Measurements from ENCODE around the gene IL34.
"Not testable (repeated sequence)": the region's sequence is repeated elsewhere in the genome, so short reads cannot be mapped to it uniquely, and the experiment has no call there.

Gene IL34

GRCh38 chr16:70664325-70665112 is 18.2 kb downstream of the IL34 start:
- Histone ChIP-seq H3K9ac (ENCODE audit: low read length) (no peak overlapping the region), H3K4me1 (ENCODE audit: low read length) (no peaks in the 10 kb centered on the region), H3K4me3 (ENCODE audit: low read length) (no peak overlapping the region), H4K20me1 (ENCODE audit: insufficient read depth, low read length) (no peaks in the 10 kb centered on the region), H3K4me2 (ENCODE audit: low read length) (no peak overlapping the region), H3K27me3 (ENCODE audit: low read depth, low read length) (no peaks in the 10 kb centered on the region; the same call in 1 of the 2 replicates), H3K9me3 (ENCODE audit: insufficient read depth, low read length) (no peaks in the 10 kb centered on the region), H3K27ac (ENCODE audit: low read length) (no peak overlapping the region), H3K79me2 (ENCODE audit: low read length) (no peaks in the 10 kb centered on the region), H2AFZ (ENCODE audit: low read depth, low read length) (no peak overlapping the region), H3K36me3 (replicated peaks; ENCODE audit: low read depth, low read length) (no peaks in the 10 kb centered on the region)
- TF ChIP-seq CTCF (IDR thresholded peaks at IDR 0.05; ENCODE audit: low read depth, low read length) (no peak), EZH2phosphoT487 (IDR thresholded peaks at IDR 0.05; ENCODE audit: low read depth) (no peak)

- no peaks in the 10 kb centered on the region for H3K36me3 ChIP-seq (replicated peaks; ENCODE audit: low read depth, low read length)
- TF ChIP-seq EZH2phosphoT487 (IDR thresholded peaks at IDR 0.05; ENCODE audit: low read depth), result no peak
- TF ChIP-seq CTCF (IDR thresholded peaks at IDR 0.05; ENCODE audit: low read depth, low read length), result no peak
- no peak overlapping the region for H3K4me3 ChIP-seq (ENCODE audit: low read length)
- H3K27me3 ChIP-seq (ENCODE audit: low read depth, low read length), result no peaks in the 10 kb centered on the region; the same call in 1 of the 2 replicates
- no peak overlapping the region for H2AFZ ChIP-seq (ENCODE audit: low read depth, low read length)
- no peaks in the 10 kb centered on the region for H4K20me1 ChIP-seq (ENCODE audit: insufficient read depth, low read length)
- H3K9ac ChIP-seq (ENCODE audit: low read length), result no peak overlapping the region
- H3K9me3 ChIP-seq (ENCODE audit: insufficient read depth, low read length), result no peaks in the 10 kb centered on the region
- H3K79me2 ChIP-seq (ENCODE audit: low read length), result no peaks in the 10 kb centered on the region
- H3K4me1 ChIP-seq (ENCODE audit: low read length), result no peaks in the 10 kb centered on the region
- H3K27ac ChIP-seq (ENCODE audit: low read length), result no peak overlapping the region
- no peak overlapping the region for H3K4me2 ChIP-seq (ENCODE audit: low read length)
Measured at GRCh38 chr16:70665113-70665694, 18.8 kb downstream of the IL34 start.

GRCh38 chr16:70665806-70666735 is 19.7 kb downstream of the IL34 start:
- H3K27ac ChIP-seq (ENCODE audit: low read length), result no peak overlapping the region
- H3K9ac ChIP-seq (ENCODE audit: low read length), result no peak overlapping the region
- no peaks in the 10 kb centered on the region; the same call in 1 of the 2 replicates for H3K27me3 ChIP-seq (ENCODE audit: low read depth, low read length)
- H2AFZ ChIP-seq (ENCODE audit: low read depth, low read length), result no peak overlapping the region
- H3K4me1 ChIP-seq (ENCODE audit: low read length), result no peaks in the 10 kb centered on the region
- H3K79me2 ChIP-seq (ENCODE audit: low read length), result no peaks in the 10 kb centered on the region
- TF ChIP-seq CTCF (IDR thresholded peaks at IDR 0.05; ENCODE audit: low read depth, low read length) (no peak), EZH2phosphoT487 (IDR thresholded peaks at IDR 0.05; ENCODE audit: low read depth) (no peak)
- H3K9me3 ChIP-seq (ENCODE audit: insufficient read depth, low read length), result no peaks in the 10 kb centered on the region
- no peak overlapping the region for H3K4me3 ChIP-seq (ENCODE audit: low read length)
- no peaks in the 10 kb centered on the region for H4K20me1 ChIP-seq (ENCODE audit: insufficient read depth, low read length)
- no peak overlapping the region for H3K4me2 ChIP-seq (ENCODE audit: low read length)
- no peaks in the 10 kb centered on the region for H3K36me3 ChIP-seq (replicated peaks; ENCODE audit: low read depth, low read length)

GRCh38 chr16:70670175-70670574 is 23.8 kb downstream of the IL34 start:
- no peaks in the 10 kb centered on the region for H3K4me1 ChIP-seq (ENCODE audit: low read length)
- H3K27me3 ChIP-seq (ENCODE audit: low read depth, low read length), result no peaks in the 10 kb centered on the region; the same call in 1 of the 2 replicates
- H3K4me3 ChIP-seq (ENCODE audit: low read length), result no peak overlapping the region
- no peak overlapping the region for H3K9ac ChIP-seq (ENCODE audit: low read length)
- H3K9me3 ChIP-seq (ENCODE audit: insufficient read depth, low read length), result no peaks in the 10 kb centered on the region
- TF ChIP-seq EZH2phosphoT487 (IDR thresholded peaks at IDR 0.05; ENCODE audit: low read depth), result no peak
- no peak for TF ChIP-seq CTCF (IDR thresholded peaks at IDR 0.05; ENCODE audit: low read depth, low read length)
- H3K4me2 ChIP-seq (ENCODE audit: low read length), result no peak overlapping the region
- no peak overlapping the region for H3K27ac ChIP-seq (ENCODE audit: low read length)
- H2AFZ ChIP-seq (ENCODE audit: low read depth, low read length), result no peak overlapping the region
- no peaks in the 10 kb centered on the region for H3K36me3 ChIP-seq (replicated peaks; ENCODE audit: low read depth, low read length)
- no peaks in the 10 kb centered on the region for H4K20me1 ChIP-seq (ENCODE audit: insufficient read depth, low read length)
- no peaks in the 10 kb centered on the region for H3K79me2 ChIP-seq (ENCODE audit: low read length)

- not testable (repeated sequence) for H3K79me2 ChIP-seq (ENCODE audit: low read length); H3K27ac ChIP-seq (ENCODE audit: low read length); H4K20me1 ChIP-seq (ENCODE audit: insufficient read depth, low read length); H3K4me2 ChIP-seq (ENCODE audit: low read length); H2AFZ ChIP-seq (ENCODE audit: low read depth, low read length); H3K9me3 ChIP-seq (ENCODE audit: insufficient read depth, low read length); H3K9ac ChIP-seq (ENCODE audit: low read length); H3K27me3 ChIP-seq (ENCODE audit: low read depth, low read length); H3K36me3 ChIP-seq (replicated peaks; ENCODE audit: low read depth, low read length); H3K4me1 ChIP-seq (ENCODE audit: low read length); H3K4me3 ChIP-seq (ENCODE audit: low read length)
Measured at GRCh38 chr16:70670938-70671337, 24.6 kb downstream of the IL34 start.
